Mesenchymal stem cell (in vitro differentiated cells and primary cell): Measurements from ENCODE around the gene MED26.

Experiments used
- DNase-seq: peaks from one replicate; pipeline ENCODE4 v3.0.0-alpha.2; 2013
- H2AFZ ChIP-seq: one replicate; pipeline ENCODE4 v1.6.1; 2013; ENCODE audit warnings: low read depth, mild to moderate bottlenecking, control low read depth, inconsistent platforms, low read length, moderate library complexity
- H2AK5ac ChIP-seq: 2 replicates; pipeline ENCODE4 v1.6.1; 2013; ENCODE audit warnings: low read length, moderate library complexity, mild to moderate bottlenecking, inconsistent platforms; ENCODE audit not compliant: severe bottlenecking
- H2BK120ac ChIP-seq: one replicate; pipeline ENCODE4 v1.6.1; 2013; ENCODE audit warnings: low read depth, mild to moderate bottlenecking, inconsistent platforms, low read length, moderate library complexity
- H2BK12ac ChIP-seq, 2 experiments: one replicate each; pipeline ENCODE4 v1.6.1; 2013; ENCODE audit warnings: inconsistent platforms in 2 of 2, low read length in 2 of 2, mild to moderate bottlenecking in 2 of 2, moderate library complexity in 2 of 2, control low read depth in 1 of 2
- H2BK15ac ChIP-seq: one replicate; pipeline ENCODE4 v1.6.1; 2013; ENCODE audit warnings: mild to moderate bottlenecking, low read depth, inconsistent platforms; ENCODE audit not compliant: poor library complexity, severe bottlenecking
- H2BK5ac ChIP-seq: 2 replicates; pipeline ENCODE4 v1.6.1; 2013; ENCODE audit warnings: low read depth, mild to moderate bottlenecking, low read length, control low read depth, inconsistent platforms; ENCODE audit not compliant: poor library complexity, severe bottlenecking
- H3K14ac ChIP-seq, 2 experiments: one replicate each; pipeline ENCODE4 v1.6.1; 2013; ENCODE audit warnings: inconsistent platforms in 2 of 2, low read length in 2 of 2, control low read depth in 1 of 2, mild to moderate bottlenecking in 1 of 2, moderate library complexity in 1 of 2
- H3K18ac ChIP-seq, 2 experiments: one replicate each; pipeline ENCODE4 v1.6.1; 2013; ENCODE audit warnings: inconsistent platforms in 2 of 2, low read length in 2 of 2, control low read depth in 1 of 2, low read depth in 1 of 2, mild to moderate bottlenecking in 1 of 2
- H3K23ac ChIP-seq, 2 experiments: one replicate each; pipeline ENCODE4 v1.6.1; 2013; ENCODE audit warnings: inconsistent platforms in 2 of 2, low read length in 2 of 2, mild to moderate bottlenecking in 2 of 2, moderate library complexity in 2 of 2, control low read depth in 1 of 2
- H3K27ac ChIP-seq: 2 replicates; pipeline ENCODE4 v1.5.1; 2013; ENCODE audit warnings: mild to moderate bottlenecking, moderate library complexity, low read length, control low read depth, inconsistent platforms; ENCODE audit not compliant: poor library complexity, severe bottlenecking
- H3K27me3 ChIP-seq, 2 experiments: 2 replicates each; pipeline versions ENCODE4 v1.6.1 to v1.7.0; 2013; ENCODE audit warnings: low read length in 2 of 2, mild to moderate bottlenecking in 2 of 2, moderate library complexity in 2 of 2, control low read depth in 1 of 2, inconsistent platforms in 1 of 2; ENCODE audit not compliant: control insufficient read depth in 1 of 2, insufficient read depth in 1 of 2
- H3K36me3 ChIP-seq, 2 experiments: 2 replicates each; pipeline versions ENCODE4 v1.6.1 to v1.7.0; 2013; ENCODE audit warnings: low read length in 2 of 2, control low read depth in 1 of 2, inconsistent platforms in 1 of 2, low read depth in 1 of 2, mild to moderate bottlenecking in 1 of 2; ENCODE audit not compliant: insufficient read depth in 2 of 2, control insufficient read depth in 1 of 2
- H3K4ac ChIP-seq, 2 experiments: one replicate each; pipeline ENCODE4 v1.6.1; 2013; ENCODE audit warnings: inconsistent platforms in 2 of 2, low read length in 2 of 2, mild to moderate bottlenecking in 2 of 2, moderate library complexity in 2 of 2, control low read depth in 1 of 2, low read depth in 1 of 2
- H3K4me1 ChIP-seq: 2 replicates; pipeline ENCODE4 v1.6.1; 2013; ENCODE audit warnings: low read depth, low read length, control low read depth; ENCODE audit not compliant: control insufficient read depth, insufficient read depth
- H3K4me2 ChIP-seq: 2 replicates; pipeline ENCODE4 v1.6.1; 2013; ENCODE audit warnings: low read length, mild to moderate bottlenecking, inconsistent platforms; ENCODE audit not compliant: poor library complexity, severe bottlenecking
- H3K4me3 ChIP-seq, 2 experiments: 2 replicates each; pipeline versions ENCODE4 v1.5.1 to v1.7.0; 2013; ENCODE audit warnings: low read length in 2 of 2, mild to moderate bottlenecking in 2 of 2, control low read depth in 1 of 2, low read depth in 1 of 2; ENCODE audit not compliant: insufficient read depth in 1 of 2
- H3K79me1 ChIP-seq: replicated peaks from 2 replicates; pipeline ENCODE4 v1.6.1; 2013; ENCODE audit warnings: mild to moderate bottlenecking, control low read depth, low read length, inconsistent platforms; ENCODE audit not compliant: poor library complexity, severe bottlenecking
- H3K9ac ChIP-seq: 2 replicates; pipeline ENCODE4 v1.7.0; 2013; ENCODE audit warnings: mild to moderate bottlenecking, low read length, moderate library complexity
- H3K9me3 ChIP-seq: 2 replicates; pipeline ENCODE4 v1.7.0; 2013; ENCODE audit warnings: mild to moderate bottlenecking, low read length; ENCODE audit not compliant: control insufficient read depth
- H4K8ac ChIP-seq: one replicate; pipeline ENCODE4 v1.6.1; 2013; ENCODE audit warnings: inconsistent platforms, mild to moderate bottlenecking, low read length, moderate library complexity
- H4K91ac ChIP-seq: one replicate; pipeline ENCODE4 v1.6.1; 2013; ENCODE audit warnings: mild to moderate bottlenecking, low read length, inconsistent platforms
- WGBS: methylation state at CpG from one replicate; pipeline ENCODE4 v1.1.7; 2013; ENCODE audit warnings: mixed read lengths; 5-methylcytosine and 5-hydroxymethylcytosine counted together

Gene MED26

DNA sequence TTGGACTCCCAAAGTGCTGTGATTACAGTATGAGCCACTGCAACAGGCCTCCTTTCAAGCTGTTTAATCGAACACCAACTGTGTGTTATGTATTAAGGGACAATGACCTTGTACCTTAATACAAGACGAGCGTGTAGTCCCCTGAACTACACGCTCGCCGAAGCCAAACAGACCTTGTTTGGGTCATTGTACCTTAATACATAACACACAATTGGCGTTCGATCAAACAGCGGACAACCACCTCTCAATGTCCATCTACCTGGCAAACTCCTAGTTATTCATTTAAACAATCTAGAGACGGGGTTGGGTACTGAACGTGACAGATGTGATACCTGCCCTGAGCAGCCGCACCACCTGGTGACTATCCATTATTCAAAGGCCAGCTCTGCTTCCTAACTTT, 87.1 kb downstream of the MED26 start:
- DNase-seq: no peak
- H2BK5ac ChIP-seq: no peak overlapping the region
- H2BK12ac ChIP-seq: no peak overlapping the region
- no peak overlapping the region for H4K91ac ChIP-seq
- H2BK120ac ChIP-seq: no peak overlapping the region
- H3K4me3 ChIP-seq: peak overlapping the region in 1 of 2 experiments; percentile 99
- H3K4me2 ChIP-seq: peak overlapping the region; percentile 78
- peaks cover 35 to 53% of the 10 kb centered on the region in 2 experiments for H3K36me3 ChIP-seq
- no peak overlapping the region for H2BK15ac ChIP-seq
- 90% methylated on average over 12 of the region's 12 CpGs for WGBS
- no peak overlapping the region for H3K18ac ChIP-seq
- no peak overlapping the region for H2AFZ ChIP-seq
- H3K79me1 ChIP-seq: peaks cover 8% of the 10 kb centered on the region
- no peak overlapping the region for H3K4ac ChIP-seq
- H3K9me3 ChIP-seq: no peaks in the 10 kb centered on the region
- H3K23ac ChIP-seq: peak overlapping the region in 1 of 2 experiments; percentile 72
- H3K4me1 ChIP-seq: peaks cover 9% of the 10 kb centered on the region
- peak overlapping the region; percentile 55 for H3K27ac ChIP-seq
- H2AK5ac ChIP-seq: no peak overlapping the region
- no peak overlapping the region for H4K8ac ChIP-seq
- no peaks in the 10 kb centered on the region for H3K27me3 ChIP-seq
- H3K9ac ChIP-seq: peak overlapping the region; percentile 99
- H3K14ac ChIP-seq: peak overlapping the region in 1 of 2 experiments; percentile 38

DNA sequence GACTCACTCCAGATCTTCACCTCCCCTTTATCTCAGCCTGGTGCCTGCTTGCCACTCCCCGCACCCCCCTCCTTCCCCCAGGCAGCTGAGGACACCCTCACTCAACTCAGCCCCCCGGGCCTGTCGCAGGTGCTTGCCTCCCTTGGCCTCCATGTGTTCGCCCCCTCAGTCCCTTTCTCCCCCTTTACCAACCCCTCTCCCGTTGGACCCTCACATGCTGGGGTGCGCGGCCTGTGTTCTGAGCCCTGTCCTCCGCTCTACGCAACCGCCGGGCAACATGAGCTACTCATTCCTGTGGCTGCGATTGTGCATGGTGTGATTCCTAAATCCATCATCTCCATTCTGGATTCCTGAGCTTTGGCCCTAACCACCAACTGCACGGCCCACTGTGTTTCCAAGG, 90.9 kb downstream of the MED26 start:
- Histone ChIP-seq H2BK15ac (no peak overlapping the region), H2AK5ac (no peak overlapping the region), H2BK12ac (no peak overlapping the region), H3K79me1 (peaks cover 28% of the 10 kb centered on the region), H4K91ac (no peak overlapping the region), H3K14ac (no peak overlapping the region), H2BK5ac (no peak overlapping the region), H2AFZ (no peak overlapping the region), H3K4me2 (no peak overlapping the region), H3K4me1 (peaks cover 6% of the 10 kb centered on the region), H3K4me3 (no peak overlapping the region), H3K9me3 (no peaks in the 10 kb centered on the region), H3K27me3 (no peaks in the 10 kb centered on the region), H3K27ac (no peak overlapping the region), H3K9ac (no peak overlapping the region), H4K8ac (no peak overlapping the region), H3K18ac (no peak overlapping the region), H3K4ac (no peak overlapping the region), H3K23ac (peak overlapping the region in 1 of 2 experiments; percentile 68), H3K36me3 (peaks cover 73 to 85% of the 10 kb centered on the region in 2 experiments), H2BK120ac (no peak overlapping the region)
- 97% methylated on average over 13 of the region's 13 CpGs for WGBS
- no peak for DNase-seq

DNA sequence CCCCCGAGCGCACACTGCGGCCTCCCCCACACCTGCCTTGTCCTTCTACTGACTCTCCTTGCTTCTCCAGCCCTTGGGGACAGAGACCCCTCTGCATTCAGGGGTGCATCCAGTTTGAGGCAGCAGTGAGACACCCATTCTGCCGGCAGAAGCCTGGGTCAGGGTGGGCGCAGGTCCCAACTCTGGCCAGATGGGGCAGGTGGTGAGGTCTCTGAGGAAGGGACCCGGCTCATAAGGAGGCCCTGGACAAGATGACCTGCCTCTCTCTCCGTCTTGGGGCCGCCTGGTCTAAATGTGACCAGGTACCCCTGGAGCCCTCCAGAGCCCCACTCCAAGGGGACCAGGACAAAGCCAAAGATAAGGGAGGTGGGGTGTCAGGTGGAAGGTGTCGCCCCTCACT, 91.9 kb downstream of the MED26 start:
- no peak for DNase-seq
- H3K23ac ChIP-seq: no peak overlapping the region
- peaks cover 37% of the 10 kb centered on the region for H3K79me1 ChIP-seq
- H3K18ac ChIP-seq: no peak overlapping the region
- no peaks in the 10 kb centered on the region for H3K27me3 ChIP-seq
- H3K9ac ChIP-seq: no peak overlapping the region
- no peak overlapping the region for H2BK120ac ChIP-seq
- no peak overlapping the region for H3K4ac ChIP-seq
- no peak overlapping the region for H2AFZ ChIP-seq
- WGBS: 98% methylated on average over 7 of the region's 9 CpGs
- H4K91ac ChIP-seq: no peak overlapping the region
- no peak overlapping the region for H2AK5ac ChIP-seq
- no peak overlapping the region for H3K4me3 ChIP-seq
- no peak overlapping the region for H3K14ac ChIP-seq
- no peaks in the 10 kb centered on the region for H3K9me3 ChIP-seq
- H3K4me2 ChIP-seq: no peak overlapping the region
- H3K4me1 ChIP-seq: peaks cover 6% of the 10 kb centered on the region
- H4K8ac ChIP-seq: no peak overlapping the region
- no peak overlapping the region for H3K27ac ChIP-seq
- no peak overlapping the region for H2BK15ac ChIP-seq
- no peak overlapping the region for H2BK12ac ChIP-seq
- H2BK5ac ChIP-seq: no peak overlapping the region
- H3K36me3 ChIP-seq: peaks cover 82 to 94% of the 10 kb centered on the region in 2 experiments

DNA sequence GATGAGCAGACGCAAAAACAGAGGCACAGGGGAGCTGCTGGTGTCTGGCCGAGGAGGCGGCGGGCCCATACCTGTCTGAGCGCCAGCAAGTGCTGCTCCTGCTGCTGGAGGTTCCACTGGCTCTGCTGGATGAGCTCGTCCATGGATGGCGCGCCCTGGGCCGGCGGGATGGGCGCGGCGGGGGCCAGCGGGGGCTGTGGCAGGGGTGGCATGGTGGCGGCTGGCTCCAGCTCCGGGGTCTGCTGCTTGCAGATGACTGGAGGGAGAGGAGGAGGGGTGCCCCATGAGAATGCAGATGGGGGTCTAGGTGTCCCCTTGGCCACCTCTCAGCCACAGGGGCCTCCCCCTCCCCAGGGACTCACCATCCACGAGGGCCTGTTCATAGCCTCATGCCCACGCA, 92.6 kb downstream of the MED26 start:
- H2BK15ac ChIP-seq: no peak overlapping the region
- WGBS: over 99% methylated on average over 16 of the region's 18 CpGs
- no peak overlapping the region for H4K91ac ChIP-seq
- H2BK12ac ChIP-seq: no peak overlapping the region
- no peak overlapping the region for H4K8ac ChIP-seq
- H3K27ac ChIP-seq: no peak overlapping the region
- no peak overlapping the region for H3K23ac ChIP-seq
- no peak overlapping the region for H3K4ac ChIP-seq
- no peaks in the 10 kb centered on the region for H3K27me3 ChIP-seq
- H3K9me3 ChIP-seq: no peaks in the 10 kb centered on the region
- no peaks in the 10 kb centered on the region for H3K4me1 ChIP-seq
- H2AK5ac ChIP-seq: no peak overlapping the region
- no peak overlapping the region for H3K14ac ChIP-seq
- no peak overlapping the region for H3K18ac ChIP-seq
- H2AFZ ChIP-seq: no peak overlapping the region
- H3K36me3 ChIP-seq: peaks cover 90 to 94% of the 10 kb centered on the region in 2 experiments
- H3K4me2 ChIP-seq: no peak overlapping the region
- H3K4me3 ChIP-seq: no peak overlapping the region
- no peak overlapping the region for H3K9ac ChIP-seq
- peaks cover 43% of the 10 kb centered on the region for H3K79me1 ChIP-seq
- no peak overlapping the region for H2BK120ac ChIP-seq
- no peak for DNase-seq
- no peak overlapping the region for H2BK5ac ChIP-seq
